PC-3 (cell line): ENCODE measurements around the gene CIDEC. TPM values are rescaled to one million over a fixed set of nuclear protein-coding genes. Genes with fewer than 3 reads are reported as not detected.

ENCODE experiments used
- ATAC-seq: fragments of 200-7000 bp; cut with Tn5 transposase; 2 replicates; pipeline ENCODE4 v1.9.1; 2020; ENCODE audit warnings: mild to moderate bottlenecking, moderate library complexity
- BruUV-seq: library from RNA; stranded (reverse); fragments of 400-500 nt; replicated peaks from 2 replicates; lab custom pipeline; 2021; lab: Mats Ljungman, UMichigan
- CTCF ChIA-PET: fragments of 300-600 bp; sonication (Branson Sonifier 250); formaldehyde crosslinking; loops from one replicate; lab custom pipeline; 2022; ENCODE audit warnings: antibody characterized with exemption; lab: Charles Lee
- POLR2A ChIA-PET: fragments of 300-600 bp; sonication (Branson Sonifier 250); formaldehyde crosslinking; loops from one replicate; lab custom pipeline; 2022; ENCODE audit warnings: antibody characterized with exemption; ENCODE audit not compliant: unreplicated experiment; lab: Charles Lee
- DNase-seq: peaks from one replicate; pipeline ENCODE4 v3.0.0-alpha.2; 2015
- H2AFZ ChIP-seq: fragments of 300-600 bp; sonication (generic); 2 replicates; pipeline ENCODE4 v1.6.0; 2016; ENCODE audit warnings: antibody characterized with exemption, low read length
- H3F3A ChIP-seq: fragments of 300-600 bp; sonication (generic); one replicate; pipeline ENCODE4 v1.6.0; 2017; ENCODE audit warnings: antibody characterized with exemption, low read length, control low read depth, mild to moderate bottlenecking; ENCODE audit not compliant: unreplicated experiment
- H3K27ac ChIP-seq: fragments of 300-600 bp; sonication (generic); 2 replicates; pipeline ENCODE4 v1.5.1; 2016; ENCODE audit warnings: mild to moderate bottlenecking, low read length
- H3K27me3 ChIP-seq: fragments of 300-600 bp; sonication (generic); 2 replicates; pipeline ENCODE4 v1.6.1; 2016; ENCODE audit warnings: low read length, mixed read lengths
- H3K36me3 ChIP-seq: fragments of 300-600 bp; sonication (generic); 2 replicates; pipeline ENCODE4 v1.6.1; 2016; ENCODE audit warnings: low read depth, mixed run types, low read length, mixed read lengths
- H3K4me1 ChIP-seq: fragments of 300-600 bp; sonication (generic); 2 replicates; pipeline ENCODE4 v1.5.1; 2016; ENCODE audit warnings: low read length; ENCODE audit not compliant: insufficient read depth
- H3K4me2 ChIP-seq: fragments of 300-600 bp; sonication (generic); 2 replicates; pipeline ENCODE4 v1.6.0; 2016; ENCODE audit warnings: low read length
- H3K4me3 ChIP-seq: fragments of 300-600 bp; sonication (generic); 2 replicates; pipeline ENCODE4 v1.5.1; 2016; ENCODE audit warnings: mild to moderate bottlenecking, low read length, mixed read lengths
- H3K79me2 ChIP-seq: fragments of 300-600 bp; sonication (generic); 2 replicates; pipeline ENCODE4 v1.6.1; 2017; ENCODE audit warnings: low read length, mixed read lengths
- H3K9ac ChIP-seq: fragments of 300-600 bp; sonication (generic); 2 replicates; pipeline ENCODE4 v1.6.0; 2016; ENCODE audit warnings: mild to moderate bottlenecking, low read length
- H3K9me2 ChIP-seq: fragments of 300-600 bp; sonication (generic); replicated peaks from 2 replicates; pipeline ENCODE4 v1.6.1; 2016; ENCODE audit warnings: mixed run types, low read length, mixed read lengths
- H3K9me3 ChIP-seq: fragments of 300-600 bp; sonication (generic); 2 replicates; pipeline ENCODE4 v1.6.1; 2016; ENCODE audit warnings: low read length, mixed read lengths
- H4K20me1 ChIP-seq: fragments of 300-600 bp; sonication (generic); 2 replicates; pipeline ENCODE4 v1.6.1; 2016; ENCODE audit warnings: low read length, mixed read lengths
- CTCF ChIP-seq: fragments of 300-600 bp; sonication (generic); conservative IDR thresholded peaks from 2 replicates; pipeline ENCODE4 v1.5.1; 2017; ENCODE audit warnings: antibody characterized with exemption, low read depth, mild to moderate bottlenecking, low read length
- EZH2 ChIP-seq: fragments of 300-600 bp; sonication (generic); IDR thresholded peaks from one replicate; pipeline ENCODE4 v1.6.1; 2017; ENCODE audit warnings: antibody characterized with exemption, mild to moderate bottlenecking, low read length; ENCODE audit not compliant: unreplicated experiment
- EZH2phosphoT487 ChIP-seq: fragments of 300-600 bp; sonication (generic); IDR thresholded peaks from 2 replicates; pipeline ENCODE4 v1.6.1; 2018; ENCODE audit warnings: mild to moderate bottlenecking, antibody characterized with exemption, low read length, borderline replicate concordance
- intact Hi-C: fragments of 100-400 bp; cut with micrococcal nuclease; formaldehyde crosslinking; loops from 2 replicates; pipeline ENCODE4 v1.9.0; 2023
- total RNA-seq: library from RNA; depleted of rRNA; stranded (reverse); fragments of >200 nt; gene quantifications from 2 replicates; pipeline ENCODE4 v1.2.3, GENCODE V29; 2014

CIDEC gene
- total RNA-seq, 1 experiment from 2014 or later = not detected

GRCh38 chr3:9846231-9846630 is 33.8 kb downstream of the CIDEC start:
- Histone ChIP-seq H3K4me1 (peaks cover 19% of the 10 kb centered on the region), H4K20me1 (no peaks in the 10 kb centered on the region), H3K27ac (no peak overlapping the region), H3K4me2 (no peak overlapping the region), H3K9ac (no peak overlapping the region), H3K9me3 (no peaks in the 10 kb centered on the region), H3K36me3 (peaks cover 1% of the 10 kb centered on the region), H3F3A (no peaks in the 10 kb centered on the region), H3K9me2 (no peaks in the 10 kb centered on the region), H3K79me2 (peaks cover 14% of the 10 kb centered on the region), H2AFZ (no peak overlapping the region), H3K4me3 (no peak overlapping the region), H3K27me3 (no peaks in the 10 kb centered on the region)
- no TSS peak for BruUV-seq
- ATAC-seq (no peak), DNase-seq (no peak)
- TF ChIP-seq EZH2 (no peak), CTCF (no peak)
- CTCF ChIA-PET = interaction anchor here (0.6 kb wide), 1 partner anchor 11 kb away, joined by 7 read pairs; no protein-coding TSS in a partner anchor
- intact Hi-C loops = loop anchor here (10.0 kb wide), 2 partner anchors 179 to 439 kb away; partner anchors contain the start of gene FANCD2
- POLR2A ChIA-PET = no interaction called here

GRCh38 chr3:9843715-9844438 is 36.2 kb downstream of the CIDEC start, which contains the start of gene RPUSD3:
Gene RPUSD3, minus strand, starts transcription at chr3:9844008. Its CDS starts 18 bp downstream, at chr3:9843990.
- Histone ChIP-seq H2AFZ (peak within 1 kb of the TSS; percentile 87), H3K9me3 (no peaks in the 10 kb centered on the region), H3F3A (no peaks in the 10 kb centered on the region), H3K4me1 (peaks cover 19% of the 10 kb centered on the region), H3K36me3 (peaks cover 6% of the 10 kb centered on the region), H4K20me1 (no peaks in the 10 kb centered on the region), H3K9me2 (no peaks in the 10 kb centered on the region), H3K79me2 (peaks cover 14% of the 10 kb centered on the region), H3K9ac (peak within 1 kb of the TSS; percentile 78), H3K4me3 (peak within 1 kb of the TSS; percentile 90), H3K27ac (peak within 1 kb of the TSS; percentile 62), H3K4me2 (peak within 1 kb of the TSS; percentile 96), H3K27me3 (no peaks in the 10 kb centered on the region)
- peak; percentile 99 for DNase-seq
- intact Hi-C loops = loop anchor here (1.0 to 10.0 kb wide), 4 partner anchors 53 to 441 kb away; partner anchors contain the start of genes CRELD1 and FANCD2
- CTCF ChIA-PET = interaction anchor here (1.0 kb wide), 1 partner anchor 70 kb away, joined by 3 read pairs; no protein-coding TSS in a partner anchor
- TF ChIP-seq EZH2phosphoT487 (no peak), CTCF (no peak), EZH2 (no peak)
- peak; percentile 96 for ATAC-seq
- POLR2A ChIA-PET = interaction anchor here (0.7 kb wide), 1 partner anchor 59 kb away, joined by 3 read pairs; the partner anchor contains the start of gene IL17RE
- BruUV-seq = TSS peak; percentile 90

- Histone ChIP-seq H3K4me2 (no peak overlapping the region), H2AFZ (no peak overlapping the region), H3K4me1 (peaks cover 19% of the 10 kb centered on the region), H3K36me3 (peaks cover 6% of the 10 kb centered on the region), H3K4me3 (no peak overlapping the region), H3K9me2 (no peaks in the 10 kb centered on the region), H3F3A (no peaks in the 10 kb centered on the region), H3K9me3 (no peaks in the 10 kb centered on the region), H3K27ac (no peak overlapping the region), H4K20me1 (no peaks in the 10 kb centered on the region), H3K79me2 (peaks cover 14% of the 10 kb centered on the region), H3K27me3 (no peaks in the 10 kb centered on the region), H3K9ac (no peak overlapping the region)
- no TSS peak for BruUV-seq
- ChIA-PET CTCF (no interaction called here), POLR2A (no interaction called here)
- intact Hi-C loops = loop anchor here (5.0 to 10.0 kb wide), 3 partner anchors 56 to 444 kb away; partner anchors contain the start of gene FANCD2
- DNase-seq = no peak
- no peak for TF ChIP-seq EZH2phosphoT487
- no peak for TF ChIP-seq CTCF
- TF ChIP-seq EZH2 = no peak
- no peak for ATAC-seq
These were observed 39.0 kb downstream of the CIDEC start for GRCh38 chr3:9841015-9841414.
